HCT116 (cell line): Measurements from ENCODE around the gene STARD8. TPM values are rescaled to one million over a fixed set of nuclear protein-coding genes. Genes with fewer than 3 reads are reported as not detected.

Experiments
- ATAC-seq: fragments of 200-7000 bp; cut with Tn5 transposase; 2 replicates; pipeline ENCODE4 v1.9.1; 2020; ENCODE audit warnings: mild to moderate bottlenecking, moderate library complexity
- BruUV-seq: library from RNA; stranded (reverse); fragments of 400-500 nt; replicated peaks from 2 replicates; lab custom pipeline; 2021; lab: Mats Ljungman, UMichigan
- CTCF ChIA-PET: fragments of 300-600 bp; sonication (Branson Sonifier 250); formaldehyde crosslinking; loops from one replicate; lab custom pipeline; 2021; ENCODE audit warnings: antibody characterized with exemption; lab: Charles Lee
- POLR2A ChIA-PET: fragments of 300-600, 350-600 bp; sonication (Branson Sonifier 250); formaldehyde crosslinking; loops from one replicate; lab custom pipeline; 2021; ENCODE audit warnings: antibody characterized with exemption; lab: Charles Lee
- RAD21 ChIA-PET, 2 experiments: fragments of 300-600 bp; sonication (Branson Sonifier 250); formaldehyde crosslinking; loops; one replicate each; lab custom pipeline; 2023; ENCODE audit warnings: low total read pairs in 2 of 2; ENCODE audit not compliant: uncharacterized antibody in 2 of 2, unreplicated experiment in 2 of 2, low non-redundant PET in 1 of 2; lab: Charles Lee
- DNase-seq: peaks from one replicate; pipeline ENCODE4 v3.0.0-alpha.2; 2010; ENCODE audit warnings: low read depth, low spot score
- H2AFZ ChIP-seq: fragments of 200-600 bp; shearing (Covaris generic), sonication (generic); 2 replicates; pipeline ENCODE4 v1.6.1; 2017; ENCODE audit warnings: low read depth, mixed run types, mixed read lengths, antibody characterized with exemption, low read length; ENCODE audit not compliant: poor library complexity, severe bottlenecking
- H3K27ac ChIP-seq: 2 replicates; pipeline ENCODE4 v1.5.1; 2012; ENCODE audit warnings: low read depth, low read length
- H3K27me3 ChIP-seq: fragments of 200-600 bp; sonication (generic); 2 replicates; pipeline ENCODE4 v1.6.1; 2016; ENCODE audit warnings: mixed run types, low read length, mixed read lengths; ENCODE audit not compliant: insufficient read depth
- H3K36me3 ChIP-seq, 2 experiments: fragments of 200-500 bp in 1 of 2; fragments of 200-600 bp in 1 of 2; sonication (Bioruptor generic) in 1 of 2; sonication (generic) in 1 of 2; 2 replicates each; pipeline versions ENCODE4 v1.5.1 to v1.6.1; 2014 to 2016; ENCODE audit warnings: low read length in 2 of 2, inconsistent platforms in 1 of 2, mixed read lengths in 1 of 2, mixed run types in 1 of 2; ENCODE audit not compliant: insufficient read depth in 2 of 2, control insufficient read depth in 1 of 2
- H3K4me1 ChIP-seq, 2 experiments: fragments of 200-600 bp in 1 of 2; sonication (generic) in 1 of 2; 2 replicates each; pipeline versions ENCODE4 v1.5.1 to v1.6.1; 2012 to 2017; ENCODE audit warnings: low read length in 2 of 2, inconsistent platforms in 1 of 2, mild to moderate bottlenecking in 1 of 2, mixed read lengths in 1 of 2, mixed run types in 1 of 2, moderate library complexity in 1 of 2; ENCODE audit not compliant: insufficient read depth in 2 of 2, control insufficient read depth in 1 of 2
- H3K4me2 ChIP-seq: fragments of 200-600 bp; sonication (generic); 2 replicates; pipeline ENCODE4 v1.6.1; 2017; ENCODE audit warnings: mixed run types, low read length, mixed read lengths
- H3K4me3 ChIP-seq, 2 experiments: fragments of 200-600 bp in 1 of 2; sonication (generic) in 1 of 2; replicated peaks in 1 of 2; 2 replicates each; pipeline ENCODE4 v1.5.1; 2011 to 2016; ENCODE audit warnings: low read length in 2 of 2, control low read depth in 1 of 2, low read depth in 1 of 2, mild to moderate bottlenecking in 1 of 2, mixed read lengths in 1 of 2, mixed run types in 1 of 2
- H3K79me2 ChIP-seq: fragments of 200-600 bp; sonication (generic); 2 replicates; pipeline ENCODE4 v1.6.1; 2017; ENCODE audit warnings: mild to moderate bottlenecking, mixed run types, low read length, moderate library complexity, mixed read lengths; ENCODE audit not compliant: insufficient read depth
- H3K9ac ChIP-seq: fragments of 200-600 bp; sonication (generic); 2 replicates; pipeline ENCODE4 v1.6.1; 2016; ENCODE audit warnings: low read length, mixed read lengths
- H3K9me2 ChIP-seq: fragments of 200-600 bp; sonication (generic), shearing (Covaris generic); 2 replicates; pipeline ENCODE4 v1.6.1; 2017; ENCODE audit warnings: mixed run types, mild to moderate bottlenecking, moderate library complexity; ENCODE audit not compliant: insufficient read depth
- H3K9me3 ChIP-seq, 2 experiments: fragments of 200-500 bp in 1 of 2; fragments of 200-600 bp in 1 of 2; sonication (Bioruptor generic) in 1 of 2; sonication (generic) in 1 of 2; 2 replicates each; pipeline ENCODE4 v1.6.1; 2014 to 2017; ENCODE audit warnings: low read length in 2 of 2, mixed read lengths in 2 of 2, inconsistent platforms in 1 of 2, low read depth in 1 of 2, mild to moderate bottlenecking in 1 of 2, mixed run types in 1 of 2, moderate library complexity in 1 of 2; ENCODE audit not compliant: control insufficient read depth in 1 of 2, insufficient read depth in 1 of 2
- H4K20me1 ChIP-seq: fragments of 200-600 bp; sonication (generic), shearing (Covaris generic); 2 replicates; pipeline ENCODE4 v1.6.1; 2017; ENCODE audit warnings: mixed run types, mild to moderate bottlenecking, moderate library complexity; ENCODE audit not compliant: insufficient read depth
- CEBPB ChIP-seq: IDR thresholded peaks from 2 replicates; pipeline ENCODE4 v1.6.1; 2012; ENCODE audit warnings: low read depth
- CTCF ChIP-seq, 3 experiments: fragments of 200-600 bp in 1 of 3; sonication (generic) in 1 of 3; IDR thresholded peaks in 2 of 3; conservative IDR thresholded peaks in 1 of 3; 2 replicates each; pipeline ENCODE4 v1.5.1; 2012 to 2017; ENCODE audit warnings: low read depth in 2 of 3, low read length in 2 of 3, antibody characterized with exemption in 1 of 3, borderline replicate concordance in 1 of 3, control low read depth in 1 of 3, mild to moderate bottlenecking in 1 of 3, mixed read lengths in 1 of 3, mixed run types in 1 of 3, moderate library complexity in 1 of 3; ENCODE audit not compliant: insufficient read depth in 1 of 3
- EGR1 ChIP-seq: IDR thresholded peaks from 2 replicates; pipeline ENCODE4 v1.6.1; 2012; ENCODE audit warnings: low read depth
- ELF1 ChIP-seq: IDR thresholded peaks from 2 replicates; pipeline ENCODE4 v1.6.1; 2012; ENCODE audit warnings: low read depth, borderline replicate concordance
- FOSL1 ChIP-seq: IDR thresholded peaks from 2 replicates; pipeline ENCODE4 v1.6.1; 2012; ENCODE audit warnings: low read depth
- POLR2A ChIP-seq: IDR thresholded peaks from 2 replicates; pipeline ENCODE4 v1.7.0; 2011; ENCODE audit warnings: borderline replicate concordance; ENCODE audit not compliant: insufficient read depth, insufficient read length; ENCODE audit errors: extremely low read depth
- SRF ChIP-seq: IDR thresholded peaks from 2 replicates; pipeline ENCODE4 v1.6.1; 2012; ENCODE audit warnings: low read depth
- YY1 ChIP-seq: IDR thresholded peaks from 2 replicates; pipeline ENCODE4 v1.6.1; 2011; ENCODE audit warnings: low read length, low read depth, moderate library complexity, mild to moderate bottlenecking; ENCODE audit not compliant: insufficient replicate concordance; ENCODE audit errors: extremely low read depth
- intact Hi-C: fragments of 100-400 bp; cut with micrococcal nuclease; formaldehyde crosslinking; loops from 2 replicates; pipeline ENCODE4 v1.10.0; 2022
- total RNA-seq: library from RNA; stranded (reverse); gene quantifications from one replicate; pipeline ENCODE4 v1.2.1, GENCODE V29; 2021; ENCODE audit not compliant: unreplicated experiment

The STARD8 gene
- total RNA-seq, 1 experiment from 2014 or later: 5.4 TPM

GRCh38 chrX:68692651-68693050 is 45.2 kb downstream of the STARD8 start:
- Histone ChIP-seq H3K9ac (no peak overlapping the region), H3K9me3 (no peaks in the 10 kb centered on the region), H4K20me1 (no peaks in the 10 kb centered on the region), H2AFZ (no peak overlapping the region), H3K27ac (no peak overlapping the region), H3K4me1 (no peaks in the 10 kb centered on the region), H3K4me3 (no peak overlapping the region), H3K4me2 (no peak overlapping the region), H3K79me2 (no peaks in the 10 kb centered on the region), H3K9me2 (no peaks in the 10 kb centered on the region), H3K27me3 (no peaks in the 10 kb centered on the region), H3K36me3 (no peaks in the 10 kb centered on the region)
- intact Hi-C loops: no loop called here
- TF ChIP-seq FOSL1 (no peak), SRF (no peak), POLR2A (no peak), YY1 (no peak), ELF1 (no peak), CTCF (IDR thresholded peaks at IDR 0.05 in 2 of 3, conservative IDR thresholded peaks at IDR 0.05 in 1 of 3; ENCODE audit: borderline replicate concordance in 1 of 3, insufficient read depth in 1 of 3, low read depth in 2 of 3, low read length in 2 of 3) (no peak), CEBPB (no peak), EGR1 (no peak)
- POLR2A ChIA-PET: no interaction called here
- ATAC-seq (no peak), DNase-seq (no peak)
- RAD21 ChIA-PET: no interaction called here
- no TSS peak for BruUV-seq
- CTCF ChIA-PET: no interaction called here
